Type B pancreatic cell (in vitro differentiated cells): ENCODE results near the gene GOT2. TPM values are rescaled to one million over a fixed set of nuclear protein-coding genes. Genes with fewer than 3 reads are reported as not detected.
"Not testable (repeated sequence)": the region's sequence is repeated elsewhere in the genome, so short reads cannot be mapped to it uniquely, and the experiment has no call there.

ENCODE experiments used
- DNase-seq: peaks from one replicate; pipeline ENCODE4 v3.0.0; 2021; ENCODE audit warnings: mixed read lengths; ENCODE audit not compliant: unreplicated experiment; ENCODE audit errors: extremely low spot score
- H3K27ac Mint-ChIP-seq: 2 replicates; pipeline ENCODE4 v1.8.0; 2021; ENCODE audit warnings: mild to moderate bottlenecking, mixed read lengths
- H3K27me3 Mint-ChIP-seq: 2 replicates; pipeline ENCODE4 v1.8.0; 2021; ENCODE audit warnings: mixed read lengths
- H3K36me3 Mint-ChIP-seq: 2 replicates; pipeline ENCODE4 v1.8.0; 2021; ENCODE audit warnings: mixed read lengths
- H3K4me1 Mint-ChIP-seq: one replicate; pipeline ENCODE4 v1.8.0; 2021; ENCODE audit warnings: mixed read lengths; ENCODE audit not compliant: unreplicated experiment
- H3K4me3 Mint-ChIP-seq: 2 replicates; pipeline ENCODE4 v1.8.0; 2021; ENCODE audit warnings: mild to moderate bottlenecking, mixed read lengths
- H3K9me3 Mint-ChIP-seq: 2 replicates; pipeline ENCODE4 v1.8.0; 2021; ENCODE audit warnings: mixed read lengths
- total RNA-seq: library from RNA; stranded (reverse); gene quantifications from 2 replicates; pipeline ENCODE4 v1.2.1, GENCODE V29; 2021; ENCODE audit warnings: low replicate concordance
- TF ChIP-seq, protein P1 (sequence below): fragments of 200-600 bp; sonication (generic); conservative IDR thresholded peaks from 2 replicates; pipeline ENCODE4 v1.5.0; 2021; ENCODE audit warnings: antibody characterized with exemption, mild to moderate bottlenecking

GOT2 gene
- total RNA-seq, 1 donor from 2014 or later, result 104 TPM

GRCh38 chr16:58713742-58714141, 20.4 kb downstream of the GOT2 start:
- peaks cover 35% of the 10 kb centered on the region for H3K36me3 Mint-ChIP-seq
- H3K27ac Mint-ChIP-seq, result no peak overlapping the region
- H3K27me3 Mint-ChIP-seq, result no peaks in the 10 kb centered on the region
- H3K4me1 Mint-ChIP-seq, result no peaks in the 10 kb centered on the region
- no peaks in the 10 kb centered on the region for H3K9me3 Mint-ChIP-seq
- TF ChIP-seq, protein P1, sequence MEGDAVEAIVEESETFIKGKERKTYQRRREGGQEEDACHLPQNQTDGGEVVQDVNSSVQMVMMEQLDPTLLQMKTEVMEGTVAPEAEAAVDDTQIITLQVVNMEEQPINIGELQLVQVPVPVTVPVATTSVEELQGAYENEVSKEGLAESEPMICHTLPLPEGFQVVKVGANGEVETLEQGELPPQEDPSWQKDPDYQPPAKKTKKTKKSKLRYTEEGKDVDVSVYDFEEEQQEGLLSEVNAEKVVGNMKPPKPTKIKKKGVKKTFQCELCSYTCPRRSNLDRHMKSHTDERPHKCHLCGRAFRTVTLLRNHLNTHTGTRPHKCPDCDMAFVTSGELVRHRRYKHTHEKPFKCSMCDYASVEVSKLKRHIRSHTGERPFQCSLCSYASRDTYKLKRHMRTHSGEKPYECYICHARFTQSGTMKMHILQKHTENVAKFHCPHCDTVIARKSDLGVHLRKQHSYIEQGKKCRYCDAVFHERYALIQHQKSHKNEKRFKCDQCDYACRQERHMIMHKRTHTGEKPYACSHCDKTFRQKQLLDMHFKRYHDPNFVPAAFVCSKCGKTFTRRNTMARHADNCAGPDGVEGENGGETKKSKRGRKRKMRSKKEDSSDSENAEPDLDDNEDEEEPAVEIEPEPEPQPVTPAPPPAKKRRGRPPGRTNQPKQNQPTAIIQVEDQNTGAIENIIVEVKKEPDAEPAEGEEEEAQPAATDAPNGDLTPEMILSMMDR, result no peak
- DNase-seq, result no peak
- no peak overlapping the region for H3K4me3 Mint-ChIP-seq

- Mint-ChIP-seq H3K36me3 (peaks cover 20% of the 10 kb centered on the region), H3K27ac (no peak overlapping the region), H3K27me3 (no peaks in the 10 kb centered on the region), H3K4me1 (no peaks in the 10 kb centered on the region), H3K4me3 (no peak overlapping the region), H3K9me3 (no peaks in the 10 kb centered on the region)
- TF ChIP-seq, protein P1, result no peak
- DNase-seq, result no peak
These were observed 24.8 kb downstream of the GOT2 start for GRCh38 chr16:58709333-58709732.

DNA sequence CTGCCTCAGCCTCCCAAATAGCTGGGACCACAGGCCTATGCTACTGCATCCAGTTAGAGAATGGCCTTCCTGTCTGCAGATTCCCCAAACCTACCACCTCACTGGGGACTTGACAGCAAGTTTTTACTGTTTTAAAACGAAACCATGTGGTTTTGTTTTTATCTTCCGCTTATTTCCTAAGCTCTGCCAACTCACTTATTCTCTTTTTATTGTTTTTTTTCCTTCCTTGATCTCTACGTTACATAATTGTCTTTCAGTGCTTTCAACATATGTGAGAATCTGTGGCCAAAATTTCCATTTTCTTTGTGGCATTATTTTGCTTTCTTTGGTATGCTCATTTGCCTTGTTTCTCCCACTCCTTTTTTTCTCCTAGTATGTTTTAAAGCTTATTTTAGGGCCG, 35.0 kb downstream of the GOT2 start:
- peaks cover 8% of the 10 kb centered on the region for H3K9me3 Mint-ChIP-seq
- H3K36me3 Mint-ChIP-seq, result no peaks in the 10 kb centered on the region
- TF ChIP-seq, protein P1, result no peak
- H3K4me3 Mint-ChIP-seq, result no peak overlapping the region
- DNase-seq, result no peak
- no peak overlapping the region for H3K27ac Mint-ChIP-seq
- H3K4me1 Mint-ChIP-seq, result no peaks in the 10 kb centered on the region
- no peaks in the 10 kb centered on the region for H3K27me3 Mint-ChIP-seq

- Mint-ChIP-seq H3K4me1 (no peaks in the 10 kb centered on the region), H3K36me3 (no peaks in the 10 kb centered on the region), H3K9me3 (peaks cover 8% of the 10 kb centered on the region), H3K27me3 (no peaks in the 10 kb centered on the region), H3K27ac (no peak overlapping the region), H3K4me3 (no peak overlapping the region)
- TF ChIP-seq, protein P1, result no peak
- DNase-seq, result no peak
These were observed 38.7 kb downstream of the GOT2 start for GRCh38 chr16:58695368-58695767.

GRCh38 chr16:58692450-58692849, 41.7 kb downstream of the GOT2 start:
- TF ChIP-seq, protein P1, result no peak
- H3K4me1 Mint-ChIP-seq, result no peaks in the 10 kb centered on the region
- no peaks in the 10 kb centered on the region for H3K36me3 Mint-ChIP-seq
- H3K4me3 Mint-ChIP-seq, result no peak overlapping the region
- H3K27me3 Mint-ChIP-seq, result peaks cover 13% of the 10 kb centered on the region
- no peak overlapping the region for H3K27ac Mint-ChIP-seq
- peaks cover 8% of the 10 kb centered on the region for H3K9me3 Mint-ChIP-seq
- DNase-seq, result no peak

DNA sequence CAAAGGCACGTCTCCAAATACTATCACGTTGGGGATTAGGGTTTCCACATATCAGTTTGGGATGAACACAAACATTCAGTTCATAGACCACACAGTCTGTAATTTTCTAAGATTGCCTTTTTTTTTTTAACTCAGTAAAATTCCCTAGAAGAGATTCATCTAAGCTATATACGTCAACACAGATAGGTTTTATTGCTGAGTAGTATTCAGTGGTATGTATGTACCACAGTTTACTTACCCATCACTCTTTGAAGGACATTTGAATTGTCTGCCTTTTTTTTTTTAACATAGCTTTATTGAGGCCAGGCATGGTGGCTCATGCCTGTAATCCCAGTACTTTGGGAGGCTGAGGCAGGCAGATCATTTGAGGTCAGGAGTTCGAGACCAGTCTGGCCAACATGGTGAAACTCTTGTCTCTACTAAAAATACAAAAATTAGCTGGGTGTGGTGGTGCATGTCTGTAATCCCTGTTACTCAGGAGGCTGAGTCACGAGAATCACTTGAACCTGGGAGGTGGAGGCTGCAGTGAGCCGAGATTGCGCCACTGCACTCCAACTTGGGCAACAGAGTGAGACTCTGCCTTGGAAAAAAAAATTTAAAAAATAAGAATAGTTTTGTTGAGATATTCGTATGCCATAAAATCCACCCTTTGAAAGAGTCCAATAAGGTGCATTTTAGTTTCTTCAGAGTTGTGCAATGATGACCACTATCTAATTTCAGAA, 47.0 kb downstream of the GOT2 start:
- not testable (repeated sequence) for H3K4me1 Mint-ChIP-seq, H3K4me3 Mint-ChIP-seq, H3K36me3 Mint-ChIP-seq, H3K9me3 Mint-ChIP-seq, H3K27ac Mint-ChIP-seq, DNase-seq
- peaks cover 13% of the 10 kb centered on the region for H3K27me3 Mint-ChIP-seq
